Karpas-422 (cell line): ENCODE data around the gene LSM3. TPM values are rescaled to one million over a fixed set of nuclear protein-coding genes. Genes with fewer than 3 reads are reported as not detected.

Experiments used
- DNase-seq: peaks from one replicate; pipeline ENCODE4 v3.0.0-alpha.2; 2015
- H2AFZ ChIP-seq: fragments of 200-600 bp; sonication (generic); 2 replicates; pipeline ENCODE4 v1.6.1; 2014; ENCODE audit warnings: antibody characterized with exemption, low read length, mixed read lengths
- H3K27ac ChIP-seq: fragments of 200-600 bp; sonication (generic); 2 replicates; pipeline ENCODE4 v1.5.1; 2014; ENCODE audit warnings: mild to moderate bottlenecking, low read length, moderate library complexity
- H3K27me3 ChIP-seq: fragments of 200-600 bp; sonication (generic); 2 replicates; pipeline ENCODE4 v1.6.1; 2014; ENCODE audit warnings: low read length, mixed read lengths
- H3K36me3 ChIP-seq: fragments of 200-600 bp; sonication (generic); 2 replicates; pipeline ENCODE4 v1.6.1; 2014; ENCODE audit warnings: low read length, mixed read lengths; ENCODE audit not compliant: insufficient read depth
- H3K4me1 ChIP-seq: fragments of 200-600 bp; sonication (generic); 2 replicates; pipeline ENCODE4 v1.6.1; 2014; ENCODE audit warnings: mild to moderate bottlenecking, low read length, mixed read lengths
- H3K4me2 ChIP-seq: fragments of 200-600 bp; sonication (generic); 2 replicates; pipeline ENCODE4 v1.6.1; 2014; ENCODE audit warnings: low read length, low read depth, mild to moderate bottlenecking; ENCODE audit not compliant: poor library complexity, severe bottlenecking
- H3K4me3 ChIP-seq: fragments of 200-600 bp; sonication (generic); 2 replicates; pipeline ENCODE4 v1.5.1; 2014; ENCODE audit warnings: mild to moderate bottlenecking, antibody characterized with exemption, low read length, mixed read lengths
- H3K79me2 ChIP-seq: fragments of 200-600 bp; sonication (generic); 2 replicates; pipeline ENCODE4 v1.6.1; 2014; ENCODE audit warnings: mild to moderate bottlenecking, low read length, mixed read lengths
- H3K9ac ChIP-seq: fragments of 200-600 bp; sonication (generic); 2 replicates; pipeline ENCODE4 v1.6.0; 2014; ENCODE audit warnings: low read length
- H3K9me2 ChIP-seq: fragments of 200-600 bp; sonication (generic), shearing (Covaris generic); replicated peaks from 2 replicates; pipeline ENCODE4 v1.6.0; 2014; ENCODE audit warnings: mild to moderate bottlenecking, low read length, moderate library complexity; ENCODE audit not compliant: insufficient read depth
- H3K9me3 ChIP-seq: fragments of 300-700, 200-600 bp; sonication (generic); 2 replicates; pipeline ENCODE4 v1.6.1; 2014; ENCODE audit warnings: low read length, mixed read lengths
- H4K20me1 ChIP-seq: fragments of 200-600 bp; sonication (generic); 2 replicates; pipeline ENCODE4 v1.6.1; 2014; ENCODE audit warnings: mild to moderate bottlenecking, antibody characterized with exemption, low read length, low read depth; ENCODE audit not compliant: insufficient read depth
- total RNA-seq: library from RNA; depleted of rRNA; stranded (reverse); fragments of >200 nt; shearing (Covaris generic); gene quantifications from 2 replicates; pipeline ENCODE4 v1.2.3, GENCODE V29; 2014; ENCODE audit warnings: low replicate concordance

Gene LSM3
- total RNA-seq, 1 experiment from 2014 or later: 14.2 TPM

DNA sequence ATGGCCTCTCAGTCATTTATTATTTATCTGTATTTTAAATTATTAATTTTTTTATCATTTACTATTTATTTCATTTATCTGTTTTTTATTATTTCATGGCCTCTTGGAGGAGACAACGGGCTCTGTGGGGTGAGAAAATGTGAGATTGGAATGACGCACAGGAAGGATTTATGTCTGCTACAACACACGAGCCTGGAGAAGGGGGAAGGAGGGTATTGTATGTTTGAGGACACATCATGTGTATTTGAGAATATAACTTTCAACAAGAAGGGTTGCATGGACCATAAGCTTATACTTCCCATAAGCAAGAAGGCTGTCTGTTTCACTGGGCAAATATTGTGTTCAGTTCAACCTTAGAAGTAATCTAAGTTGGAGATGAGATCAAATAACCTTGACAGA, 31.7 kb downstream of the LSM3 start:
- Histone ChIP-seq H3K4me1 (no peaks in the 10 kb centered on the region), H3K4me3 (no peak overlapping the region), H3K36me3 (no peaks in the 10 kb centered on the region), H2AFZ (no peak overlapping the region), H4K20me1 (no peaks in the 10 kb centered on the region), H3K27ac (no peak overlapping the region), H3K9ac (no peak overlapping the region), H3K27me3 (no peaks in the 10 kb centered on the region), H3K9me3 (no peaks in the 10 kb centered on the region), H3K4me2 (no peak overlapping the region), H3K79me2 (no peaks in the 10 kb centered on the region), H3K9me2 (no peaks in the 10 kb centered on the region)
- DNase-seq: no peak

GRCh38 chr3:14210843-14211594, 32.4 kb downstream of the LSM3 start:
- no peaks in the 10 kb centered on the region for H3K27me3 ChIP-seq
- H4K20me1 ChIP-seq: no peaks in the 10 kb centered on the region
- no peak overlapping the region for H3K27ac ChIP-seq
- H3K36me3 ChIP-seq: no peaks in the 10 kb centered on the region
- H3K4me3 ChIP-seq: no peak overlapping the region
- H3K9me2 ChIP-seq: no peaks in the 10 kb centered on the region
- H2AFZ ChIP-seq: no peak overlapping the region
- no peaks in the 10 kb centered on the region for H3K9me3 ChIP-seq
- H3K4me1 ChIP-seq: no peaks in the 10 kb centered on the region
- no peak overlapping the region for H3K9ac ChIP-seq
- DNase-seq: no peak
- no peak overlapping the region for H3K4me2 ChIP-seq
- H3K79me2 ChIP-seq: no peaks in the 10 kb centered on the region

DNA sequence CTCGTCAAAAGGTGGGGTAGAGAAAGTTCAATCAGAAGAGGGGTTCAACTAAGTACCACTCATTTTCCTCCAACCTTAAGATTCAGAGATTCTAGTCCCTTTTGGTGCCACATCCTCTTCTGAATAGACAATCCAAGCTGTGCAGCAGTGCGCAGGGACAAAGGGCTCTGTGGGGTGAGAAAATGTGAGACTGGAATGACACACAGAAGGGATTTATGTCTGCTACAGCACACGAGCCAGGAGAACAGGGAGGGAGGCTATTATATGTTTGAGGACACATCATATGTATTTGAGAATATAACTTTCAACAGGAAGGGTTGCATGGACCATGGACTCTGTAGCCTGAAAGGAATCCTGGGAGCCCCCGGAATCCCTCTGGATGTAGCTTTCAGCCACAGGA, 33.0 kb downstream of the LSM3 start:
- Histone ChIP-seq H3K79me2 (no peaks in the 10 kb centered on the region), H3K4me3 (no peak overlapping the region), H4K20me1 (no peaks in the 10 kb centered on the region), H3K27me3 (no peaks in the 10 kb centered on the region), H3K36me3 (no peaks in the 10 kb centered on the region), H2AFZ (no peak overlapping the region), H3K9ac (no peak overlapping the region), H3K4me2 (no peak overlapping the region), H3K27ac (no peak overlapping the region), H3K9me3 (no peaks in the 10 kb centered on the region), H3K9me2 (no peaks in the 10 kb centered on the region), H3K4me1 (no peaks in the 10 kb centered on the region)
- no peak for DNase-seq

DNA sequence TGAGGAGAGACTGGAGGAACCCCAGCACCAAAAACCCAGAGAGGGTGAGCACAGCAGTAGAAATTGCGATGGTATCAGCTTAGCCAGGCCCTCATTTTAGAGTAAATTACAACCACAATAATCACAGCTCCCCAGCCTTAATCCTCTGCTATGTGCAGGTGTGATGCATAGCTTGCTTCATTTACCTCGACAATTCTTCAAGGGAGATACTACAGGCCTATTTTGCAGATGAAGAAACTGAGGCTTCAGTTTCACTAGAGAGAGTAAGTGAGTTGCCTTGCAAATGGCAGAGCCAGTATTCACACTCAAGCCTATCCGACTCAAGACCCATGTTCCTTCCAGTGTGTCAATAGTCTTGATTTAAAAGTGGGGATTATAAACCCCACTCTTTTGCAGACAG, 33.4 kb downstream of the LSM3 start:
- no peaks in the 10 kb centered on the region for H3K27me3 ChIP-seq
- no peak overlapping the region for H2AFZ ChIP-seq
- H3K9me3 ChIP-seq: no peaks in the 10 kb centered on the region

GRCh38 chr3:14213066-14213774, 34.6 kb downstream of the LSM3 start:
- H3K9me2 ChIP-seq: no peaks in the 10 kb centered on the region
- H3K27me3 ChIP-seq: no peaks in the 10 kb centered on the region
- H3K79me2 ChIP-seq: no peaks in the 10 kb centered on the region
- no peaks in the 10 kb centered on the region for H3K36me3 ChIP-seq
- H2AFZ ChIP-seq: no peak overlapping the region
- no peak overlapping the region for H3K4me3 ChIP-seq
- H3K27ac ChIP-seq: no peak overlapping the region
- no peak for DNase-seq
- no peaks in the 10 kb centered on the region for H3K9me3 ChIP-seq
- H3K4me2 ChIP-seq: no peak overlapping the region
- H3K4me1 ChIP-seq: no peaks in the 10 kb centered on the region
- H3K9ac ChIP-seq: no peak overlapping the region
- no peaks in the 10 kb centered on the region for H4K20me1 ChIP-seq

More for the DNA sequence above, 33.4 kb downstream of the LSM3 start:
- Histone ChIP-seq H3K4me3 (no peak overlapping the region), H3K4me1 (no peaks in the 10 kb centered on the region), H4K20me1 (no peaks in the 10 kb centered on the region), H3K79me2 (no peaks in the 10 kb centered on the region), H3K4me2 (no peak overlapping the region), H3K9me2 (no peaks in the 10 kb centered on the region), H3K27ac (no peak overlapping the region), H3K9ac (no peak overlapping the region), H3K36me3 (no peaks in the 10 kb centered on the region)
- DNase-seq: no peak

GRCh38 chr3:14214764-14215163, 36.1 kb downstream of the LSM3 start:
- no peaks in the 10 kb centered on the region for H4K20me1 ChIP-seq

DNA sequence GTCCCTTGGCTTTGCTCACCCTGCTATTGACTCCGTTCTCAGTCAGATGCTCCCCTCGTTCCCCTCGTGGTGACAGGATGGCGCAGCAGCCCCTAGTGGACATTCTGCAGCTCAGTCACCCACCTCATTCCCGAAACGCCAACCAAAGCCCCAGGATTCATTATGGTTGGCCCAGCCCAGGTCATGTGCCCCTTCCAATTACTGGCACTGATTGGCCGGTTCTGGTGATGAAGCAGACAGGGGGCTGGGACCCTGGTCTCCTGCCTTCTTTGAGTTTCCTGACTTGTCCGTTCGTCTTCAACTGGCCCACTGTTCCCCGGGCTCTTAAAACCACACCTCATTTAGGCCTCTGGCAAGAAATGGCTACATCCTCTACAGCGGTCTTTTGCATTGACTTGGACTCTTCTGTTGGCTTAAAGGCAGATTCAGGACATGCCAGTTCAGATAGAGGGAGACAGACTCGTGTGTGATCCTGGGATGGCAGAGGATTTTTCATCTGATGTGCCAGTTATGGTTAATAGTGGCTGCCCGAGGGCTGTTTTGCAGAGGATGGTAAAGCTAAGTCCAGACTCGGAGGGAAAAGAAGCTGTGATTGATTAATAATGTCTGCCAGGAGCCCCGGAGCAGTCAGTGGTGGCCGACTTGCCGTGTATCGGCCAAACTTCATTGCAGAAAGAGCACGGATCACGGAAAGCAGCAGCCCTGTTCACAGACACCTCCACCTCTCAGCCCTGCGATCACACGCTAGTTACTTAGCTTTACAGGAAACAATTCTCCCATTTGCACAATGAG, 37.8 kb downstream of the LSM3 start:
- H4K20me1 ChIP-seq: no peaks in the 10 kb centered on the region
- H3K9ac ChIP-seq: no peak overlapping the region
- no peaks in the 10 kb centered on the region for H3K27me3 ChIP-seq
- H3K79me2 ChIP-seq: no peaks in the 10 kb centered on the region
- no peaks in the 10 kb centered on the region for H3K9me2 ChIP-seq
- no peaks in the 10 kb centered on the region for H3K36me3 ChIP-seq
- no peak overlapping the region for H2AFZ ChIP-seq
- no peak overlapping the region for H3K27ac ChIP-seq
- peak; percentile 75 for DNase-seq
- H3K4me2 ChIP-seq: no peak overlapping the region
- peaks cover 5% of the 10 kb centered on the region; the same call in 1 of the 2 replicates for H3K9me3 ChIP-seq
- H3K4me3 ChIP-seq: no peak overlapping the region
- no peaks in the 10 kb centered on the region for H3K4me1 ChIP-seq

More at GRCh38 chr3:14214764-14215163, 36.1 kb downstream of the LSM3 start:
- no peak for DNase-seq
- no peak overlapping the region for H3K4me2 ChIP-seq
- no peak overlapping the region for H3K27ac ChIP-seq
- H3K4me1 ChIP-seq: no peaks in the 10 kb centered on the region
- no peak overlapping the region for H3K4me3 ChIP-seq
- H2AFZ ChIP-seq: no peak overlapping the region
- H3K9me2 ChIP-seq: no peaks in the 10 kb centered on the region
- H3K79me2 ChIP-seq: no peaks in the 10 kb centered on the region
- no peaks in the 10 kb centered on the region for H3K9me3 ChIP-seq
- H3K27me3 ChIP-seq: no peaks in the 10 kb centered on the region
- no peak overlapping the region for H3K9ac ChIP-seq
- H3K36me3 ChIP-seq: no peaks in the 10 kb centered on the region

GRCh38 chr3:14218355-14218754, 39.7 kb downstream of the LSM3 start:
- H3K79me2 ChIP-seq: no peaks in the 10 kb centered on the region
- H2AFZ ChIP-seq: no peak overlapping the region
- no peak overlapping the region for H3K9ac ChIP-seq
- no peak overlapping the region for H3K4me3 ChIP-seq
- H3K27me3 ChIP-seq: 0 out of 2 replicates have a peak, but pooled peaks cover 2% of the 10 kb centered on the region
- no peak overlapping the region for H3K4me2 ChIP-seq
- H3K9me3 ChIP-seq: peaks cover 5% of the 10 kb centered on the region; the same call in 1 of the 2 replicates
- H3K4me1 ChIP-seq: peaks cover 5% of the 10 kb centered on the region; the same call in 1 of the 2 replicates
- DNase-seq: no peak
- H4K20me1 ChIP-seq: no peaks in the 10 kb centered on the region
- H3K9me2 ChIP-seq: no peaks in the 10 kb centered on the region
- H3K27ac ChIP-seq: no peak overlapping the region
- no peaks in the 10 kb centered on the region for H3K36me3 ChIP-seq
